ENCODE measurements around the gene WDR18. TPM values are rescaled to one million over a fixed set of nuclear protein-coding genes. Genes with fewer than 3 reads are reported as not detected.
"Not testable (repeated sequence)": the region's sequence is repeated elsewhere in the genome, so short reads cannot be mapped to it uniquely, and the experiment has no call there.

WDR18 gene
- total RNA-seq, 2 experiments from 2014 or later, result 71.6 to 87.8 TPM

DNA sequence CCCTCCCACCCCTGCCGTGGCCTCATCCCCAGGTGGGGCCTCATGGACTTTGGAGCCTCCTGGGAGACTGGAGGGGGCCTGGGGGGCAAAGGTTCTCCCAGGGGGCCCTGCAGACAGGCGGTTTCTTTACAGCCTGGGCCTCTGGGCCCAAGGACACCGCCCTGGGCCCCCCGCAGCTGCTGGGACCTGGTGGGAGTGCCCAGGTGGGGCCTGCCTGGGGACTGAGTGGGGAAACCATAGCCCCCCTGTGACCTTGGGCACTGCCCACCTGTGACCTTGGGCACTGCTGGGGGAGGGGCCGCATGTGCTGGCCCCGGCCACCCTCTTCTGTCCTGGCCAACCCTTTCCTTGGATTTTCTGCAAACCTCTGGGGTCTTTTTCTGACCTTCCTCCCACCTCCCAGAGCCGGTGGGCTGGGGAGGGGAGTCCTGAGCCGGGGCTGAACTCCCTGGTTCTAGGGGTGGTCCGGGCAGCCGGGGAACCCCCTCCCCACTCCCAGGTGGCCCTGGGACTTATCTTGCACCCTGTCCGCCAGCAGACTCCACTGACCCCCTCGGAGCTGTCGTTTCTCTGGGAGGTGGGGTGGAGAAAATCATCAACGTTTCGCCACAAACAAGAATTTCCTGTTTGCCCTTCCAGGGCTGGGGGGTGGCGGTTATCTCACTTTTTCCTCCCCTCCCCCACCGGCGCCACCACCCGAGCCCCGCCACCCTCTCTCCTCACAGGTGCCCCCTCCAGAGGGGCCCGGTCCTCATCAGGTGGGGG is 31.3 kb upstream of the WDR18 start:
- Mint-ChIP-seq H3K27me3 (no peaks in the 10 kb centered on the region), H3K4me3 (no peak overlapping the region), H3K27ac (no peak overlapping the region), H3K36me3 (ENCODE audit: low read depth) (no peaks in the 10 kb centered on the region), H3K9me3 (ENCODE audit: low read depth) (no peaks in the 10 kb centered on the region), H3K4me1 (no peaks in the 10 kb centered on the region)
- CTCF ChIA-PET, result no interaction called here
- ATAC-seq (no peak), DNase-seq (no peak)
- POLR2A ChIA-PET, result no interaction called here
- intact Hi-C loops (cut with DNase I, micrococcal nuclease), result no loop called here

DNA sequence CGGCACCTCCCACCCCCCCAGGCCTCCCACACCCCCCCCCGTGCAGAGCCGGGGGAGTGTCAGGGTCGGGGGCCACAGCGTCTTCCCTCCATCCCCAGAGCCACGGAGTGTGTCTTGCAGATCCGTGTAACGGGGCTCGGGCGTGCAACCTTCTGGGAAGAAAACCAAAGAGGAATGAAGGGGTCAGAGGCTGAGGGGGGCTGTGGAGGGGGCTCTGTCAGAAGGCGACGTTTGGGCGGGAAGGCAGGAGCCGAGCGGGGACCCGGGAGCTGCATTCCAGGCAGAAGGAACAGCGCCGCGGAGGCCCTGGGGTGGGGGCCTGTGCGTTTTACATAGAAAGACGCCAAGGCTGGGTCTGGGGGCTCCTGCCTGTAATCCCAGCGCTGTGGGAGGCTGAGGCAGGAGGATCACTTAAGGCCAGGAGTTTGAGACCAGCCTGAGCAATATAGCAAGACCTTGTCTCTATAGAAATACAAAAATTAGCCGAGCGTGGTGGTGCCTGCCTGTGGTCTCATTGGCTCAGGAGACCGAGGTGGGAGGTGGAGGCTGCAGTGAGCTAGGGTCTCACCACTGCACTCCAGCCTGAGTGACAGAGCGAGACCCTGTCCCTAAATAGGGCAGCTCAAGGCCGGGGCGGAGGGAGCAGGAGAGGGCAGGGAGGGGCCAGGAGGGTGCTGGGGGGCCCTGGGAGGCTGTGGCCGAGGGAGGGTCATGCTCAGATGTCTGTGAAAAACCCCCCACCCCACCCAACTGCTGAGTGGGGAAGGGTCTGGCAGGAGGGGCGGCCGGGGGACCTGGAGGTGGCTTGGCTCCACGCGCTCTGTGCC is 30.5 kb upstream of the WDR18 start:
- POLR2A ChIA-PET, result no interaction called here
- intact Hi-C loops (cut with DNase I, micrococcal nuclease), result no loop called here
- Mint-ChIP-seq H3K27me3 (no peaks in the 10 kb centered on the region), H3K27ac (no peak overlapping the region), H3K4me1 (no peaks in the 10 kb centered on the region), H3K36me3 (ENCODE audit: low read depth) (no peaks in the 10 kb centered on the region), H3K4me3 (no peak overlapping the region), H3K9me3 (ENCODE audit: low read depth) (no peaks in the 10 kb centered on the region)
- CTCF ChIA-PET, result interaction anchor here (0.6 kb wide), 1 partner anchor 1425 kb away, joined by 3 read pairs; no protein-coding TSS in a partner anchor
- ATAC-seq (no peak), DNase-seq (no peak)

DNA sequence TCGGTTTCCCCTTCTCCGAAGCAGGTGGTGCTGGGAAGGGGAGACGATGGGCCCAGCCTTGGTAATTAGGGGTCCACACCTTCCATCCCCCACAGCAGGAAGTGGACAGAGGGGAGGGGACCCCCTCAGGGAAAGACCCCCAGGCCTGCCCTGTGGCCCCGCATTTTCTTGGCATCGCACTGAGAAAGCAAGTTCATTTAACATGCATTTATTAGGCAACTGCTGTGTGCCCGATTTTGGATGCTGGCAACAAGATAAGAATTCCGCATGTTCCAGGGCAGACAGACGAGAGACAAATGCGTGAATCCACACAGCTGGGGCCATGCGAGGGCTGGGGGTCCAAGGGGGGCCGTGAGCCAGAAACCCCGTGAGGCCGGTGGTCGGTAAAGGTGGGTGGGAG is 29.9 kb upstream of the WDR18 start:
- Mint-ChIP-seq H3K9me3 (ENCODE audit: low read depth) (no peaks in the 10 kb centered on the region), H3K27ac (no peak overlapping the region), H3K27me3 (no peaks in the 10 kb centered on the region), H3K4me3 (no peak overlapping the region), H3K36me3 (ENCODE audit: low read depth) (peaks cover 2% of the 10 kb centered on the region), H3K4me1 (peaks cover 4% of the 10 kb centered on the region)
- intact Hi-C loops (cut with DNase I, micrococcal nuclease), result no loop called here
- ChIA-PET POLR2A (no interaction called here), CTCF (no interaction called here)
- DNase-seq, result no peak
- no peak for ATAC-seq

DNA sequence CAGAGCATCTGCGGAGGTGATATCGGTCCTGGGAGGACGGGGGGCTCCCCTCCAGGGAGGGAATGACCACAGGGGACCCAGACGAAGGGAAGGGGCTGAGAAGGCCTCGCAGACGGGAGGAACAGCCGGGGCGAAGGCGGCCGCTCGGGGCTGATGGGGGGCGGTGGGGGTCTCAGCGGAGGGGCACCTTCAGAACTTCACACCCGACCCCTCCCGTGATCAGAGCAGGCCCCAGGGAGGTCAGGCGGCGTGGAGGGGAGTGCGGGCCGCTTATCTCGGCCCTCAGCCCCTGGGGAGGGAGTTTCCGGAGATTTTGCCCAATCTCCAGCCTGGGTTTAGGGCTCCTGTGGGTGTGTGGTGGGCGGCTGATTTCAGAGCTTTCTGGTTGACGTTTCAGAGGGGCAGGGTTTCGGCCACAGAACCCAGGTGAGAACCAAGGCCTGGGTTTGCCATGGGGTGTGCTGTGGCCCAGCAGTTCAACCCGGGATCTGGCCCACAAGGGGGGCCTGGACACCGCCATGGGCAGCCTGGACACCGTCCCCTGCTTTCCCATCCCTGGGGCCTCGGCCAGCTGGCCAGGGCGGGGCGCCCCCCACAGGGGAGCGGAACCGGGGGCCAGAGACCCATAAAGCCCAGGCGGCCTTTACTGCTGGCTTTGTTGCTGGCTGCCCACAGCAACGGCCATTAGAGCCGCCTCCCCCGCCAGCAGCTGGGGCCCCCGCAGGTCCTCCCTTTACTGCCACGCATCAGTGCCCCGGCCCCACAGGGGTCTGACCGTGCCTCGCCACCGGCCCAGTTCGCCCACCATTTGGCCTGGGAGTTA is 29.3 kb upstream of the WDR18 start:
- intact Hi-C loops (cut with DNase I, micrococcal nuclease), result no loop called here
- H3K4me1 Mint-ChIP-seq, result peaks cover 4% of the 10 kb centered on the region
- ChIA-PET POLR2A (no interaction called here), CTCF (interaction anchor here (0.6 to 0.7 kb wide), 2 partner anchors 18 to 59 kb away, joined by 3 to 5 read pairs; no protein-coding TSS in a partner anchor)
- peaks cover 2% of the 10 kb centered on the region for H3K36me3 Mint-ChIP-seq (ENCODE audit: low read depth)
- no peaks in the 10 kb centered on the region for H3K27me3 Mint-ChIP-seq
- H3K4me3 Mint-ChIP-seq, result no peak overlapping the region
- ATAC-seq, result no peak
- no peak for DNase-seq
- H3K27ac Mint-ChIP-seq, result no peak overlapping the region
- H3K9me3 Mint-ChIP-seq (ENCODE audit: low read depth), result no peaks in the 10 kb centered on the region

DNA sequence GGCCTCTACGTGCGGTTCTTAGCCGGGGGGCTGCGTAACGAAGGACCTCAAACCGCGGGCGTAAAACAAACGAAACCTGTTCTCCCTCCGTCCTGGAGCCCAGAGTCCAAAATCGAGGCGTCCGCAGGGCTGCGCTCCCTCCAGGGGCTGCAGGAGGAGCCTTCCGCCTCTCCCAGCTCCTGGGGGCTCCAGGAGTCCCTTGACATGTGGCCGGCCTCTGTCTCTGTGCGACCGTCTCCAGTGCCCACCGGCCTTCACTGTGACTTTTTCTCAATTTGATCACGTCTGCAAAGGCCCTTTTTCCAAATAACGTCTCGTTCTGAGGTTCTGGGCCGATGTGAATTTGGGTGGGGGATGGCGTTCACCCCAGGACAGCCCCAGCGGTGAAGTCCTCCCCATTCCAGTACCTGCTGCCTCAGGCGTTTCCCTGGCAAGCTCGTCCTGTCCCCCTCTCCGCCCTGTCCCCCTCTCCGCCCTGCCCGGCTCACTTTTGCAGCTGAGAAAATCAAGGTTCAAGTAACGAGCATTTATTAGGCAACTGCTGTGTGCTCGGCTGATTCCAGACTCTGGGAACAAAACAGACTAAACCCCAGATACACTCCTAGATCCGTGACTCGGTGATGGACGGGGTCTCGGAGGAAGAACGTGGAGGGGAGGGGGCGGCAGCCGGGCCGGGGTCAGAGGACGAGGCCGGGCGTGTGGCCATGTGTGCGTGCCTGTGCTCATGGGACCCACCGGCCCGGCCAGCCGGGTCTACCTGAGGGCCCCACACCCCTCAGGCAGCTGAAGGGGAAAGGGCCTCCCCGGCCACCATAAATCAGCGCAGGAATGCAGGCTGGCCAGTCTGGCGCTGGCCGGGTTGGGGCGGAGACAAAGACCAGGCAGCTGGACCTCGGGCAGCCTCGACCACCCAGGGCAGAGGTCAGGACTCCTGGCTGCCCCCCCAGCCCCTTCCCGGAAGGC is 28.1 kb upstream of the WDR18 start:
- Mint-ChIP-seq H3K27me3 (no peaks in the 10 kb centered on the region), H3K36me3 (ENCODE audit: low read depth) (peaks cover 2% of the 10 kb centered on the region), H3K4me1 (peaks cover 4% of the 10 kb centered on the region), H3K9me3 (ENCODE audit: low read depth) (no peaks in the 10 kb centered on the region), H3K4me3 (no peak overlapping the region), H3K27ac (no peak overlapping the region)
- ATAC-seq (no peak), DNase-seq (no peak)
- POLR2A ChIA-PET, result no interaction called here
- CTCF ChIA-PET, result interaction anchor here (0.7 kb wide), 1 partner anchor 13 kb away, joined by 3 read pairs; no protein-coding TSS in a partner anchor
- intact Hi-C loops (cut with DNase I, micrococcal nuclease), result loop anchor here in 1 of 2 experiments (2.0 kb wide), 1 partner anchor 15 kb away; no protein-coding TSS in a partner anchor

DNA sequence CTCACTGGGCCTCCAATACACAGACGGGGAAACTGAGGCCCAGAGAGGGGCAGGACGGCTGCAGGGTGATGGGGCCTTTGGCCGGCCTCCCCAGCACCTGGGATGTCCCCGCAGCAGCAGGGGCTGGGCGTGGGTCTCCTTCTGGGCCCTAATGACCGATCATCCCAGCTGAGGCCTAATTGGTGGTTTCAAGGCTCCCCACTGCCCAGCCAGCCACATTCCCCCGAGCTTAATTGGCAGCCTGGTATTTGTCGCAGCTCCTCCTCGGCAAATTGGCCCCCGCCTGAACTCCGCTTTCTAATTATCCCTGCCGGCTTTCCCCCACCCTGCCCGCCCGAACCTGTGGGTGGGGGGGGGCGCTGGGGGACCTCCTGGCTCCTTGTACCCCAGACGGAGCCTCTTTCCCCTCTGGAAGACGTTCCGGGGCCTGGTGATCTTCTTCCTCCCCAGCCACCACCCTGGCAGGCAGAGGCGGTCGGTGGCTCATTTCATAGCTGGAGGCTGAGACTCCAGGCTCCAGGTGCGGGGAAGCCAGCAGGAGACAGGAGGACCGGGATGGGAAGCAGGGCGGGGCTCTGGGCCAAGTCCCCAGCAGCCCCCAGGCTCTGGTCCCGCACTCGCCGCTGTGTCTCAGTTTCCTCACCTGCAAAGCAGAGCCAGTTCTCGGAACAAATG is 27.2 kb upstream of the WDR18 start:
- no peak for DNase-seq
- CTCF ChIA-PET, result no interaction called here
- Mint-ChIP-seq H3K9me3 (ENCODE audit: low read depth) (no peaks in the 10 kb centered on the region), H3K27me3 (no peaks in the 10 kb centered on the region), H3K36me3 (ENCODE audit: low read depth) (peaks cover 2% of the 10 kb centered on the region), H3K4me1 (peaks cover 4% of the 10 kb centered on the region), H3K27ac (no peak overlapping the region), H3K4me3 (no peak overlapping the region)
- intact Hi-C loops (cut with DNase I, micrococcal nuclease), result loop anchor here in 1 of 2 experiments (2.0 kb wide), 1 partner anchor 16 kb away; no protein-coding TSS in a partner anchor
- POLR2A ChIA-PET, result interaction anchor here (0.6 kb wide), 1 partner anchor 18 kb away, joined by 6 read pairs; no protein-coding TSS in a partner anchor
- ATAC-seq, result no peak

DNA sequence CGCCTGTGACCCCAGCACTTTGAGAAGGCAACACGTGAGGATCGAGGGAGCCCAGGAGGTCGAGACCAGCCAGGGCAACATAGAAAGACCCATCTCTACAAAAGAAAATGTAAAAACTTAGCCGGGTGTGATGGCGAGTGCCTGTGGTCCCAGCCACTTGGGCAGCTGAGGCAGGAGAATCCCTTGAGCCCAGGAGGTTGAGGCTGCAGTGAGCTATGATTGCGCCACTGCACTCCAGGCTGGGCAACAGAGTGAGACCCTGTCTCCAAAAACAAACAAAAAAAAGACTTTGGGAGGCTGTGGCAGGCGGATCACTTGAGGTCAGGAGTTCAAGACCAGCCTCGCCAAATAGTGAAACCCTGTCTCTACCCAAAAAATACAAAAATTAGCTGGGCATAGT is 26.6 kb upstream of the WDR18 start:
- H3K36me3 Mint-ChIP-seq (ENCODE audit: low read depth); H3K4me3 Mint-ChIP-seq; H3K27me3 Mint-ChIP-seq; ATAC-seq; CTCF ChIA-PET; H3K4me1 Mint-ChIP-seq; H3K9me3 Mint-ChIP-seq (ENCODE audit: low read depth); DNase-seq; H3K27ac Mint-ChIP-seq: not testable (repeated sequence)
- POLR2A ChIA-PET, result interaction anchor here (0.6 kb wide), 1 partner anchor 19 kb away, joined by 6 read pairs; no protein-coding TSS in a partner anchor
- intact Hi-C loops (cut with DNase I, micrococcal nuclease), result loop anchor here in 1 of 2 experiments (2.0 kb wide), 1 partner anchor 17 kb away; no protein-coding TSS in a partner anchor

DNA sequence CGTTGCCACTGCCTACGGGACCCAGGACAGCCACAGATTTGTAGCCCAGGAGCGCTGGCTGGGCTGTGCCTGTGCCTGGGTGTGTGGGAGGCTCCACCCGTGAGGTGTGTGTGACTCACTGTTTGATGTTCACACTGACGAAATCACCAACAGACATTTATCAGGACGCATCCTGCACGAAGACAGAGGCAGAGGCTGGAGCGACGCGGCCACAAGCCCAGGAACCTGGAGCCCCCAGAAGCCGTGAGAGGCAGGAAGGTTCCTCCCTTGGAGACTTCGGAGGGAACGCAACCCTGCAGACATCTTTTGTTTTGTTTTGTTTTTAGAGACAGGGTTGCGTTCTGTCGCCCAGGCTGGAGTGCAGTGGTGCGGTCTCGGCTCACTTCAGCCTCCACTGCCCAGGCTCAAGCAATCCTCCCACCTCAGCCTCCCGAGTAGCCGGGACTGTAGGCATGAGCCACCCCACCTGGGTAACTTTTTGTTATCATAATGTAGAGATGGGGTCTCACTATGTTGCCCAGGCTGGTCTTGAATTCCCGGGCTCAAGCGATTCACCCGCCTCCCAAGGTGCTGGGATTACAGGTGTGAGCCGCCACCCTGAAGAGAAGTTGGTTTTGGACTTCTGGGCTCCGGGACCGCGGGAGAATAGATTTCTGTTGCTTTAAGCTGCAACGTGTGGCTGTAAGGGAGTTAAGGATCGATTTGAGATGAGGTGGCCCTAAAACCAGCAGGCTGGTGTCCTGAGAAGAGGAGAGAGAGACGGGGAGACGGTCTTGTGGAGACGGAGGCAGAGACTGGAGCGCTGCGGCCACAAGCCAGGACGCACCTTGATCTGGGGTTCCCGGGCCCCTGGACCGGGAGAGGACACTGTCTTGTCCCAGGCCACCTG is 24.9 kb upstream of the WDR18 start:
- intact Hi-C loops (cut with DNase I, micrococcal nuclease), result no loop called here
- Mint-ChIP-seq H3K4me1 (peaks cover 4% of the 10 kb centered on the region), H3K9me3 (ENCODE audit: low read depth) (no peaks in the 10 kb centered on the region), H3K36me3 (ENCODE audit: low read depth) (peaks cover 4% of the 10 kb centered on the region), H3K27ac (peak overlapping the region; percentile 67), H3K4me3 (peak overlapping the region; percentile 30), H3K27me3 (no peaks in the 10 kb centered on the region)
- DNase-seq (peak; percentile 77), ATAC-seq (peak; percentile 93)
- CTCF ChIA-PET, result interaction anchor here (0.7 kb wide), 1 partner anchor 61 kb away, joined by 3 read pairs; no protein-coding TSS in a partner anchor
- POLR2A ChIA-PET, result no interaction called here

DNA sequence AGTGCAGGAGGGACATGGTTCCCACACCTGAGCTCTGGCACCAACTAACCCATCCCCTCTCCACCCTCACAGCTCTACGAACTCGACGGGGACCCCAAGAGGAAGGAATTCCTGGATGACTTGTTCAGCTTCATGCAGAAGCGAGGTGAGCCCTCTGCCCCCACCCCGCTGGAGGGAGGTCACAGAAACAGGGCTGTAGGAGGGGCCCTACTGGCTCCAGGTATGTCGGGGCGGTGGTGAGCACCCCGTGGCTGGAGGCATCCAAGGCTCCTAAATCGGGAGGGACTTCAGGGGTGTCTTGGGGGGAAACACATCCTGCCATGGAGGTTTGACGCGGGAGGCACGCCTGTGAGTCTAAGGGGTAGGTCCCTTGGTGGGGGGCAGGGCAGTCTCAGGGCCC is 24.1 kb upstream of the WDR18 start:
- H3K36me3 Mint-ChIP-seq (ENCODE audit: low read depth), result peaks cover 7% of the 10 kb centered on the region
- ChIA-PET POLR2A (no interaction called here), CTCF (interaction anchor here (0.7 kb wide), 1 partner anchor 60 kb away, joined by 3 read pairs; no protein-coding TSS in a partner anchor)
- H3K27ac Mint-ChIP-seq, result no peak overlapping the region
- H3K9me3 Mint-ChIP-seq (ENCODE audit: low read depth), result peaks cover under 1% of the 10 kb centered on the region
- peaks cover 4% of the 10 kb centered on the region for H3K4me1 Mint-ChIP-seq
- no peak for ATAC-seq
- intact Hi-C loops (cut with DNase I, micrococcal nuclease), result no loop called here
- no peak for DNase-seq
- H3K4me3 Mint-ChIP-seq, result no peak overlapping the region
- H3K27me3 Mint-ChIP-seq, result no peaks in the 10 kb centered on the region

Data from activated CD4-positive, alpha-beta T cell treated with anti-CD3 and anti-CD28 coated beads for 36 hours (primary cell).